HG03060 (cell line): ENCODE measurements around the gene GNA12.
"Not testable (repeated sequence)": the region's sequence is repeated elsewhere in the genome, so short reads cannot be mapped to it uniquely, and the experiment has no call there.

ENCODE experiments used
- ATAC-seq: cut with Tn5 transposase; IDR thresholded peaks from one replicate; pipeline ENCODE4 v1.9.1; 2021; ENCODE audit warnings: low read depth, moderate number of reproducible peaks; ENCODE audit not compliant: unreplicated experiment

Gene GNA12

DNA sequence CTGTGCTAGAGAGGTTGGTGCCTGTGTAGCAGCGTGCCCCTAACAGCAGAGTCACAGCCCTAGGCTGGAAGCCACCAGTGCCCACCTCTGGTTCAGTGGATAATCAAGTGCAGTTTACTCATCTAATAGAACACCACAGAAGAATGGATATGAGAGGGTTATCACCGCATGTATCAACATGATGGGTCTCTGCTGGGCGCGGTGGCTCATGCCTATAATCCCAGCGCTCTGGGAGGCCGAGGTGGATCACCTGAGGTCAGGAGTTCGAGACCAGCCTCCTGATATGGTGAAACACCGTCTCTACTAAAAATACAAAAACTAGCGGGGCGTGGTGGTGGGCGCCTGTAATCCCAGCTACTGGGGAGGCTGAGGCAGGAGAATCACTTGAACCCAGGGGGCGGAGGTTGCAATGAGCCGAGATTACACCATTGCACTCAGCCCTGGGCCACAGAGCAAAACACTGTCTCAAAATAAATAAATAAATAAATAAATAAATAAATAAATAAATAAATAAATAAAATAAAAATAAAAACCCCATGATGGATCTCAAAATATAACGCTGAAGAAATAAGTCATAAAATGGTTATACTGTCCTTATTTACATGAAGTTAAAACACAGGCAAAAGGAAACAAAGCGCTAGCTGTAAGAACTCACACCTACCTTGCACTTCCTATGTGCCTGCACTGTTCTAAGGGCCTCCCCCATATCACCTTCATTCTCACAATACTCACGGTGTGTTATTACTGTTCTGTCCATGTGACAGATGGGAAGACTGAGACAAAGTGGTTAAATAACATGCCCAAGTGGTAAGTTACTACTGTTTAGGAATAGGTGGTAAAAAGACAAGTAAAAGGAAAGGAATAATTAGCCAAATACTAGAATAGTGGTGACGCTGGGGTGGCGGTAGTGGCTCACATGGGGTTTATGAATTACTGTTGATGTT lies 85.2 kb downstream of the GNA12 start:
- ATAC-seq: no peak

GRCh38 chr7:2757904-2758672 lies 86.0 kb downstream of the GNA12 start:
- ATAC-seq: peak; percentile 79

DNA sequence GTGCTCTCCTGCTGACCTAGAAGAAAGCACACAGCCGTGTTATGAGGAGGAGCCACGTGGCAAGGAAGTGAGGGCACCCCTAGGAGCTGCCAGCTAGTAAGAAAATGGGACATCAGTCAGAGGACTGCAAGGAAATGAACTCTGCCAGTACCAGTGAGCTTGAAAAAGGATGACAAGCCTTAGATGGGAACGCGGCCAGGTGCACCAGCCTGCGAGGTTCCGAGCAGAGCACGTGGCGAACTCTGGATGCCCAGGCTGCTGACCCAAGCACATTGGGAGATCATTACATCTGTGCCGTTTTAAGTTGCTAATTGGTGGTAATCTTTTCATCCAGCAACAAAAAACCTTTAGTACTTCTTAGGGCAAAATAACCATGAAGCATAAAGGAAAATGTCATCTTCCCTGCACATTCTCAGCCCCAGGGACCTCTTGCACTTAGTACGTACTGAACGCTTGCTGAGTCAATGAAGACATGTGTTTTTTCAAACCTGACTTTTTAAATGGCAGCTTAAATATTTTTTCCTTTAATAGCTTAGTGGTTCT lies 86.7 kb downstream of the GNA12 start:
- ATAC-seq: peak; percentile 6

GRCh38 chr7:2755531-2755930 lies 88.6 kb downstream of the GNA12 start:
- no peak for ATAC-seq

GRCh38 chr7:2754912-2755311 lies 89.2 kb downstream of the GNA12 start:
- ATAC-seq: no peak

DNA sequence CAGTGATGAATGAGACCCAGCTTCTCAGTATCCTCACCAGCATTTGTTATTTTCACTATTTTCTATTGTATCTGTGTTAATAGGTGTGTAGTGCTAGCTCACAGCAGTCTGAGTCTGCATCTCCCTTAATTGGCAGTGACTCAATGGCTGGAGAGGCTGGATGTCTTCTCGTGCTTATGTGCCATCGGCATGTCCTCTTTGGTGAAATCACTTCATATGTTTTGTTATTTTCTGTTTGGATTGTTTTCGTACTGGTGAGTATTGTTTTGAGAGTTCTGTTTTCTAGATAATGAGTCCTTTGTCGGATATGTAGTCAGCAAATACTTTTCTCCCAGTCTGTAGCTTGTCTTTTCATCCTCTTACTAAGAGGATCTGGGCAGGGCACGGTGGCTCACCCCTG lies 90.0 kb downstream of the GNA12 start:
- ATAC-seq: no peak

- no peak for ATAC-seq
These were observed 91.0 kb downstream of the GNA12 start for GRCh38 chr7:2753148-2753547.

DNA sequence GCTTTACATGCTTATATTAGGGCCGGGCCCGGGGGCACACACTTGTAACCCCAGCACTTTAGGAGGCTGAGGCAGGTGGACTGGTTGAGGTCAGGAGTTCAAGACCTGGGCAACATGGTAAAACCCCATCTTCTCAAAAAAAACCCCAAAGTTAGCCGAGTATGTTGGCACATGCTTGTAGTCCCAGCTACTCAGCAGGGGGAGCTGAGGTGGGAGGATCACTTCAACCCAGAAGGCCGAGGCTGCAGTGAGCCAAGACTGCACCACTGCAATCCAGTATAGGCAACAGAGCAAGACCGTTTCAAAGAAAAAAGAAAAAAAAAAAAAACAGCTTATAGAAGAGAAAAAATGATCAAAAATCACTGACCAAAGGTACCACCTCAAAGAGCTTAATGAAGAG lies 93.0 kb downstream of the GNA12 start:
- no peak for ATAC-seq

DNA sequence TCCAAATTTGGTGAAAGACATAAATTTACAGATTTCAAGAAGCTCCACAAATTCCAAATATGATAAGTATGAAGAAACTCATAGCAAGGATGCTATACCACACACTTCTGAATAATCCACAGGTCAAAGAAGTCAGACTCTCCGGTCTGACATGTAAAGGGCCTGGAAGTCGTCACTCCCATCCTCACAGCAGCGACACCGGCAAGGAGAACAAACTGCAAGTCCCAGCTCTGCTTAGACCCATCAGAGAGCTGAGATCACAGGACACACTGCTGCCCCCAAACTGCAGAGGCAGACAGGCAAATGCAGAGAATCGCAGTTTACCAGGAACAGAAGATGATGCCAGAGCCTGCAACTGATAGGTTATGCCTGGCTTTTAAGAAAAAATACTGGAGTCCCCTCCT lies 94.1 kb downstream of the GNA12 start:
- ATAC-seq: no peak

DNA sequence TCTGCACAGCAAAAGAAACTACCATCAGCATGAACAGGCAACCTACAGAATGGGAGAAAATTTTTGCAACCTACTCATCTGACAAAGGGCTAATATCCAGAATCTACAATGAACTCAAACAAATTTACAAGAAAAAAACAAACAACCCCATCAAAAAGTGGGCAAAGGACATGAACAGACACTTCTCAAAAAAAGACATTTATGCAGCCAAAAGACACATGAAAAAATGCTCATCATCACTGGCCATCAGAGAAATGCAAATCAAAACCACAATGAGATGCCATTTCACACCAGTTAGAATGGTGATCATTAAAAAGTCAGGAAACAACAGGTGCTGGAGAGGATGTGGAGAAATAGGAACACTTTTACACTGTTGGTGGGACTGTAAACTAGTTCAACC lies 95.4 kb downstream of the GNA12 start:
- ATAC-seq: not testable (repeated sequence)

DNA sequence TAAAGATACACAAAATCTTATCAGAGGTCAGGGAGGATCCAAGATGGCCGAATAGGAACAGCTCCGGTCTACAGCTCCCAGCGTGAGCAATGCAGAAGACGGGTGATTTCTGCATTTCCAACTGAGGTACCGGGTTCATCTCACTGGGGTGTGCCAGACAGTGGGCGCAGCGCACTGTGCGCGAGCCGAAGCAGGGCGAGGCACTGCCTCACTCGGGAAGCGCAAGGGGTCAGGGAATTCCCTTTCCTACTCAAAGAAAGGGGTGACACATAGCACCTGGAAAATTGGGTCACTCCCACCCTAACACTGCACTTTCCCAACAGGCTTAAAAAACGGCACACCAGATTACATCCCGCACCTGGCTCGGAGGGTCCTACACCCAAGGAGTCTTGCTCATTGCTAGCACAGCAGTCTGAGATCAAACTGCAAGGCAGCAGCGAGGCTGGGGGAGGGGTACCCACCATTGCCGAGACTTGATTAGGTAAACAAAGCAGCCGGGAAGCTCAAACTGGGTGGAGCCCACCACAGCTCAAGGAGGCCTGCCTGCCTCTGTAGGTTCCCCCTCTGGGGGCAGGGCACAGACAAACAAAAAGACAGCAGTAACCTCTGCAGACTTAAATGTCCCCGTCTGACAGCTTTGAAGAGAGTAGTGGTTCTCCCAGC lies 100.5 kb downstream of the GNA12 start:
- not testable (repeated sequence) for ATAC-seq

DNA sequence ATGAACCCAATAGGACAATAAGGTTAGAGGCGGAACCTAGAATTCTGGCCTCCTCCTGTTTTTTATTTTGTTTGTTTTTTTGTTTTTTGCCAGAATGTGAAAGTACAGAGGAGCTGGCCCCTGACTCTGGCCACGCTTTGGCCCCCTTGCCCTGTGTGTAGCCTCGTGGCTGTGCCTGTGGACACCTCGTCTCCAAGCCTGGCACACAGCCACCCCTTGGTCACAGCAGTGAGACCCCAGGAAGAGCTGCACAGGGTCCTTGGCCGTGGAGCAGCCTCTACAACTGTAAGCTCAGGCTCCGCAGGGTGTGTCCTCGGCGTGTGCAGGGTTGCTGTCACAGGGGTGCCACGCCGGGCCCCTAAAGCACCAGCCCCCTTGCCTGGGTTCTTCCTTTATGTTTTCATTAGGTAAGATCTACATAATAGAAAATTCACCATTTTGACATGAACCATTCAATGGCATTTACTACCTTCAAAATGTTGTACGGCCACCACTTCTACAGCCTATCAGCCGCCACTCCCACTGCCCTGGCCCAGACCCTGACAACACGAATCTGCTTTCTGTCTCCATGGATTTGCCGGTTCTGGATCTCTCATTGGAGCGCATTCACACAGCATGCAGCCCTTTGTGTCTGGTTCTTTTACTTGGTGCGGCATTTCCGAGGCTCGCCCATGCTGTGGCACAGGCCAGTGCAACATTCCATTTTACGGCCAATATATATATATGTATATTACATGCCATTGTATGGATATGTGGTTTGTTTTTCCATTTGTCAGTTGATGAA lies 105.2 kb downstream of the GNA12 start:
- ATAC-seq: no peak

GRCh38 chr7:2737771-2738540 lies 106.2 kb downstream of the GNA12 start:
- no peak for ATAC-seq

- not testable (repeated sequence) for ATAC-seq
These were observed 106.9 kb downstream of the GNA12 start for GRCh38 chr7:2737005-2737743.

DNA sequence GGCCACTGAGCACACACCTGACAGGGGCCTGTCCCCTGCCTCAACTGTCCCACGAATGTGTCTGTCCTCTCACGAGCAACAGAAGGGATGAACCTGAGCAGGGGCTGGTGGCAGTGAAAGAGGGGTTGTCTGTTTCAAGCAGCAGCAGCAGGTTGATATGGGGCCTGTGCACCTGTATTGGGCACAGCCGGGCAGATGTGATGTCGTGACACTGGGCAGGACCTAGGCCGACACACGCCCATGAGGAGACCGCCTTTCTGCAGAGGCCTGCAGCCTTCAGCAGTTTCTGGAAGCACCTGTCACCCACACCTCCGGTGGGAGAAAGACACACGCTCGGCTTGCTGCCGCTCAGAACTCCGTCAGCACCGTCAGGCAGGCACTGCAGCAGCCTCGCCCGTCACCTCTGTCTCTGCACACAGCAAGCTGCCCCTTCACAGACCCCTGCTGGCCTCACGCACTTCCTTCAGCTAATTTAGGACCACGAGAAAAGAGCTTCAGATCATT lies 107.6 kb downstream of the GNA12 start:
- no peak for ATAC-seq

GRCh38 chr7:2735744-2736143 lies 108.4 kb downstream of the GNA12 start:
- no peak for ATAC-seq

- no peak for ATAC-seq
These were observed 109.1 kb downstream of the GNA12 start for GRCh38 chr7:2734751-2735571.
